Mesendoderm (in vitro differentiated cells): Measurements from ENCODE around the gene NTHL1.
A peak's percentile ranks its signal among the peaks of the same experiment; 100 is the strongest.

Experiments used
- DNase-seq: peaks from one replicate; pipeline ENCODE4 v3.0.0; 2013
- H2AK5ac ChIP-seq: 2 replicates; pipeline ENCODE4 v1.6.1; 2013; ENCODE audit warnings: low read length, inconsistent platforms
- H2BK120ac ChIP-seq: 2 replicates; pipeline ENCODE4 v1.6.1; 2013; ENCODE audit warnings: low read depth, mild to moderate bottlenecking, low read length, moderate library complexity, mixed read lengths
- H2BK15ac ChIP-seq: replicated peaks from 2 replicates; pipeline ENCODE4 v1.6.1; 2013; ENCODE audit warnings: low read depth, mild to moderate bottlenecking, moderate library complexity
- H2BK5ac ChIP-seq: 2 replicates; pipeline ENCODE4 v1.6.1; 2013; ENCODE audit warnings: low read length, inconsistent platforms
- H3K18ac ChIP-seq: 2 replicates; pipeline ENCODE4 v1.6.1; 2013; ENCODE audit warnings: mild to moderate bottlenecking, low read length, mixed read lengths
- H3K23ac ChIP-seq: one replicate; pipeline ENCODE4 v1.6.1; 2013; ENCODE audit warnings: low read length
- H3K27ac ChIP-seq: 2 replicates; pipeline ENCODE4 v1.5.1; 2013; ENCODE audit warnings: low read depth, mild to moderate bottlenecking, inconsistent platforms, low read length, moderate library complexity
- H3K27me3 ChIP-seq: 2 replicates; pipeline ENCODE4 v1.6.1; 2013; ENCODE audit warnings: low read length, control low read depth, mild to moderate bottlenecking, inconsistent platforms; ENCODE audit not compliant: insufficient read depth, poor library complexity
- H3K36me3 ChIP-seq: 2 replicates; pipeline ENCODE4 v1.6.1; 2013; ENCODE audit warnings: low read length, inconsistent platforms; ENCODE audit not compliant: control insufficient read depth, insufficient read depth
- H3K4ac ChIP-seq: one replicate; pipeline ENCODE4 v1.6.1; 2013; ENCODE audit warnings: low read depth, mild to moderate bottlenecking, low read length, moderate library complexity
- H3K4me1 ChIP-seq: 2 replicates; pipeline ENCODE4 v1.6.1; 2013; ENCODE audit warnings: low read depth, low read length, inconsistent platforms; ENCODE audit not compliant: control insufficient read depth
- H3K4me2 ChIP-seq: 2 replicates; pipeline ENCODE4 v1.6.1; 2013; ENCODE audit warnings: low read length
- H3K4me3 ChIP-seq: 2 replicates; pipeline ENCODE4 v1.5.1; 2013; ENCODE audit warnings: mild to moderate bottlenecking, low read length
- H3K56ac ChIP-seq: one replicate; pipeline ENCODE4 v1.6.1; 2013; ENCODE audit warnings: low read length
- H3K79me1 ChIP-seq: 2 replicates; pipeline ENCODE4 v1.6.1; 2013; ENCODE audit warnings: low read length, inconsistent platforms
- H3K79me2 ChIP-seq: 2 replicates; pipeline ENCODE4 v1.6.1; 2013; ENCODE audit warnings: mild to moderate bottlenecking, low read length; ENCODE audit not compliant: control insufficient read depth, insufficient read depth
- H3K9ac ChIP-seq: 2 replicates; pipeline ENCODE4 v1.6.1; 2013; ENCODE audit warnings: low read length, inconsistent platforms
- H4K5ac ChIP-seq: one replicate; pipeline ENCODE4 v1.6.1; 2013; ENCODE audit warnings: low read length
- H4K8ac ChIP-seq: one replicate; pipeline ENCODE4 v1.6.1; 2013; ENCODE audit warnings: low read depth, mild to moderate bottlenecking, control low read depth, low read length, moderate library complexity
- WGBS: extraction: QIAGEN DNeasy Blood & Tissue Kit; methylation state at CpG from one replicate; pipeline ENCODE4 v1.1.7; 2013; ENCODE audit warnings: low lambda C conversion rate, missing lambda C conversion rate; ENCODE audit not compliant: insufficient coverage; ENCODE audit errors: extremely low coverage; 5-methylcytosine and 5-hydroxymethylcytosine counted together

The NTHL1 gene

GRCh38 chr16:2009791-2010510 is 37.7 kb downstream of the NTHL1 start, which contains the start of gene ZNF598:
Gene ZNF598 (minus strand): TSS chr16:2009821.
- Histone ChIP-seq H2AK5ac (peak within 1 kb of the TSS; percentile 19), H3K9ac (peak within 1 kb of the TSS; percentile 100), H3K56ac (peak within 1 kb of the TSS; percentile 99), H2BK120ac (no peak within 1 kb of the TSS), H3K23ac (peak within 1 kb of the TSS; percentile 45), H3K4me1 (peaks cover 9% of the 10 kb centered on the region), H3K27me3 (no peaks in the 10 kb centered on the region), H4K8ac (no peak within 1 kb of the TSS), H3K79me1 (peaks cover 28% of the 10 kb centered on the region), H3K4ac (peak within 1 kb of the TSS; percentile 83), H3K18ac (peak within 1 kb of the TSS; percentile 64), H3K79me2 (peaks cover 39% of the 10 kb centered on the region), H3K4me2 (peak within 1 kb of the TSS; percentile 87), H3K4me3 (peak within 1 kb of the TSS; percentile 97), H2BK5ac (peak within 1 kb of the TSS; percentile 93), H2BK15ac (no peak within 1 kb of the TSS), H3K27ac (peak within 1 kb of the TSS; percentile 20), H3K36me3 (no peaks in the 10 kb centered on the region), H4K5ac (peak within 1 kb of the TSS; percentile 91)
- DNase-seq = peak; percentile 93
- WGBS = no CpG with 5 or more reads among the region's 52 CpGs

DNA sequence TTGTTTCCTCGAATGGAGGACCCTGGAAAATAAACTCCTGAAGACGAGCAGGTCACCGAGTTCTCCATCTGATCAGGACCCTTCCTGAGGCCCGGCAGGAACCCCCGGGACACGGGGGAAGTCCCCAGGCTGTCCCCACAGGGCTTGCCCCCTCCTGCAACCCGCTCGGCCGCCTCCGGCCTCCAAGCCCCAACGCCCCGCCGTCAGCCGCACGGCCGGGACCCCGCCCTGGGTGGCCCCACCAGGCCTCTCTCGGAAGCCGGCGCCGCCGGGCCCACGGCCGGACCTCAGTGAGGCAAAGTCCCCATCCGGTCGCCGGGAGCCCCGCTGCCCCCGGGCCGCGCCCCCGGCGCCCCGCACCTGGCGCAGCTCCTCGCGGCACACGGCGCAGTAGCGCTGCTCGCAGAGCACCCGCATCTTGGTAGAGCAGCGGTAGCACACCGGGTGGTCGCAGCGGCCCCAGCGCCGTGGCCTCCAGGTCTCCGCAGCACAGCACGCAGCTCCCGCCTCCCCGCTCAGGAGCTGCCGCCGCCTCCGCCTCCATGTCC is 38.4 kb downstream of the NTHL1 start:
- H2BK5ac ChIP-seq = no peak overlapping the region
- no peak overlapping the region for H3K23ac ChIP-seq
- no peak overlapping the region for H4K8ac ChIP-seq
- H3K79me1 ChIP-seq = peaks cover 30% of the 10 kb centered on the region
- peak overlapping the region; percentile 83 for H3K9ac ChIP-seq
- DNase-seq = no peak
- H3K56ac ChIP-seq = peak overlapping the region; percentile 96
- H2BK120ac ChIP-seq = no peak overlapping the region
- peak overlapping the region; percentile 64 for H3K18ac ChIP-seq
- H2BK15ac ChIP-seq = no peak overlapping the region
- peaks cover 39% of the 10 kb centered on the region for H3K79me2 ChIP-seq
- peak overlapping the region; percentile 45 for H3K4me2 ChIP-seq
- H2AK5ac ChIP-seq = no peak overlapping the region
- H3K4ac ChIP-seq = peak overlapping the region; percentile 72
- H3K36me3 ChIP-seq = no peaks in the 10 kb centered on the region
- no peak overlapping the region for H4K5ac ChIP-seq
- H3K27me3 ChIP-seq = no peaks in the 10 kb centered on the region
- H3K27ac ChIP-seq = peak overlapping the region; percentile 20
- peaks cover 10% of the 10 kb centered on the region for H3K4me1 ChIP-seq
- WGBS = no CpG with 5 or more reads among the region's 55 CpGs
- peak overlapping the region; percentile 90 for H3K4me3 ChIP-seq

DNA sequence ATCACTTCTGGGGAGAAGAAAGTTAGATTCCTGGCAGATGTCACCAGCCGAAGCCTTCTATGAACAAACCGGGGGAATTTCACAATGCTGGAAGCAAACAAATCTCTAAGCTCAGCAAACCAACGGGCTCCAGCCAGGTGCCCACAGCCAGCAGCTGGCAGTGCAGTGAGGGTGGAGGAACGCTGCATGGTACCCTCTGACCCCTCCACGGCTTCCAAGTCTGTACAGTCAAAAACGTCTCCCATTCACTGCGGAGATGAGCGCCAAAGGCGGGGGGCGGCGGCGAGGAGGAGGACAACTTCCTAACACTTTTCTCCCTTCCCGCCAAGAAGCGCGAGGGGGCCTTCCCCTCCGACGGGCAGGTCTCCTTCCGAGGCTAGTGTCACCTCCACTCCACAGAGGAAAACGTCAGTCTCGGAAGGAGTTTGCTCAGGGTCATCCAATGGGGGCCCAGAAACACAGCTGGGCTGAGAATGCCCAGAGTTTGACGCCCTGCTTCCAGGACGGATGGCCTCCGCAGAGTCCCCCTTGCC is 38.9 kb downstream of the NTHL1 start:
- H2BK120ac ChIP-seq = no peak overlapping the region
- H3K4me1 ChIP-seq = peaks cover 12% of the 10 kb centered on the region
- peak; percentile 40 for DNase-seq

DNA sequence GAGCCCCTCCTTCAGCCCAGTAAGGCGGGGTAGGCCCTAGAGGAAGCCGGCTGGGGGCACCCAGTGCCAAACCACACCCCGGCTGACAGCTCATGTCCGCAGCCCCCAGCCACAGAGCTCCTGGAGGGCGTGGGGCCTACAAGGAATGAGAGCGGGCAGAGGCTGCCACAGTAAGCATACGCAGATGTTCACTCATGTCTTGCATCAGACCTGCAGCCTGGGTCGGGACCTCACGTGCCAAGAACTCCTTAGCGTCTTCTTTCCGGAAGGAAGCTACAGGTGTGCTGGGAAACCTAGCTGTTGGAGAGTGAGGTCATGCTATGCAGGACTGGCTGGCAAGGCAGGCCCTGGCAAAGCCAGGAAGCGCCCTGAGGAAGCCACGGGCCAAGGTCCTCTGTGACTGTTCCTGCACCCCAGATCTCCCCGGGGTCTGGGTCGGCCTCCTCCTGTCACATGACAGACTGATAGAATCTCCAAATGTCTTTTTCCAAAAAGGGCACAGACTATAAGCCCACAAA is 39.6 kb downstream of the NTHL1 start:
- no peak overlapping the region for H2AK5ac ChIP-seq
- H3K79me1 ChIP-seq = peaks cover 34% of the 10 kb centered on the region
- no peak overlapping the region for H3K18ac ChIP-seq
- no peak overlapping the region for H3K4ac ChIP-seq
- no peaks in the 10 kb centered on the region for H3K27me3 ChIP-seq
- H4K8ac ChIP-seq = no peak overlapping the region
- H3K4me1 ChIP-seq = peaks cover 12% of the 10 kb centered on the region
- H3K79me2 ChIP-seq = peaks cover 43% of the 10 kb centered on the region
- no peak overlapping the region for H3K27ac ChIP-seq
- H2BK15ac ChIP-seq = no peak overlapping the region
- no peak overlapping the region for H2BK5ac ChIP-seq
- peak overlapping the region; percentile 96 for H3K56ac ChIP-seq
- no peak overlapping the region for H3K23ac ChIP-seq
- H2BK120ac ChIP-seq = no peak overlapping the region
- no peaks in the 10 kb centered on the region for H3K36me3 ChIP-seq
- DNase-seq = no peak
- H3K4me3 ChIP-seq = no peak overlapping the region
- H3K9ac ChIP-seq = peak overlapping the region; percentile 83
- WGBS = no CpG with 5 or more reads among the region's 15 CpGs
- no peak overlapping the region for H4K5ac ChIP-seq
- peak overlapping the region; percentile 45 for H3K4me2 ChIP-seq

More for the DNA sequence above, 38.9 kb downstream of the NTHL1 start:
- peaks cover 39% of the 10 kb centered on the region for H3K79me2 ChIP-seq
- WGBS = no CpG with 5 or more reads among the region's 23 CpGs
- no peak overlapping the region for H4K8ac ChIP-seq
- peak overlapping the region; percentile 96 for H3K56ac ChIP-seq
- H3K79me1 ChIP-seq = peaks cover 30% of the 10 kb centered on the region
- peak overlapping the region; percentile 83 for H3K9ac ChIP-seq
- no peak overlapping the region for H2BK5ac ChIP-seq
- H3K27me3 ChIP-seq = no peaks in the 10 kb centered on the region
- H3K18ac ChIP-seq = no peak overlapping the region
- H3K36me3 ChIP-seq = no peaks in the 10 kb centered on the region
- no peak overlapping the region for H2AK5ac ChIP-seq
- peak overlapping the region; percentile 45 for H3K4me2 ChIP-seq
- no peak overlapping the region for H4K5ac ChIP-seq
- H3K27ac ChIP-seq = no peak overlapping the region
- peak overlapping the region; percentile 72 for H3K4ac ChIP-seq
- no peak overlapping the region for H3K23ac ChIP-seq
- H2BK15ac ChIP-seq = no peak overlapping the region
- H3K4me3 ChIP-seq = peak overlapping the region; percentile 90

DNA sequence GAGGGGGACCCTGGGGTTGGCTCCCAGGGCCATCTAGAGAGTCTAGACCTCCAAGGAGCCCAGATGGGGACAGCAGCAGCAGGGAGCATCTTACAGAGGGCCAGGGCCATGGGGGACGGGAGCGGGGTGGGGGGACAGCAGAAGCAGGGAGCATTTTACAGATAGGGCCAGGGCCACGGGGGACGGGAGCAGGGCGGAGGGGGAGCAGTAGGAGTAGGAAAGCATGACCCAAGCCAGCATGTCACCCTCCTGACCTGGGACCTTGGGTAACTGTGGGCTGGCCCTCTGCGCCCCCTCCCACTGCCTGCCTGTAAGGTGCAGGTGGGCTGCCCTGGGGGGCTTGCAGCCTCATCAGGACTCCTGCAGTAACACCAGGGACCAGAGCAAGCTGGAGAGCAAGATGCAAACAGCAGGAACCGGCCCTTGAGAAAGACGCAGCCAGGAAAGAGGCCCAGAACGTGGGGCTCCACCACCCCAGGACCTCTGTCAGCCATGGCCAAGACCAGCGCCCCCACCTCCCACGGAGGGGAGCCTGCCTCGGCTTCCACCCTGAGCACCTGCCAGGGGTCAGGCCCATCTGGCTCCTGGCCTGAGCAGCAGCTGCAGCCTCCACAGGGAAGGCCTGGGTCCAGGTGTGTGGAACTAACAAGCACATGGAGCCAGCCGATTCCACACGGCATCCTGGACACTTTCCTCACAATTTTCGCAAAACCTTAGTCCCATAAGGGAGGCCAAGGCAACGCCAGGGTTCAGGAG is 40.4 kb downstream of the NTHL1 start:
- H3K79me2 ChIP-seq = peaks cover 43% of the 10 kb centered on the region

More for the DNA sequence above, 40.4 kb downstream of the NTHL1 start:
- H3K27ac ChIP-seq = no peak overlapping the region
- H2AK5ac ChIP-seq = no peak overlapping the region
- no peak overlapping the region for H4K5ac ChIP-seq
- no peak overlapping the region for H4K8ac ChIP-seq
- no peak overlapping the region for H3K4ac ChIP-seq
- no peak overlapping the region for H3K23ac ChIP-seq
- H3K27me3 ChIP-seq = no peaks in the 10 kb centered on the region
- peaks cover 12% of the 10 kb centered on the region for H3K4me1 ChIP-seq
- peak overlapping the region; percentile 16 for H3K9ac ChIP-seq
- no CpG with 5 or more reads among the region's 16 CpGs for WGBS
- H2BK15ac ChIP-seq = no peak overlapping the region
- H3K56ac ChIP-seq = no peak overlapping the region
- H2BK120ac ChIP-seq = no peak overlapping the region
- peaks cover 34% of the 10 kb centered on the region for H3K79me1 ChIP-seq
- peaks cover 4% of the 10 kb centered on the region for H3K36me3 ChIP-seq
- no peak overlapping the region for H2BK5ac ChIP-seq
- H3K4me2 ChIP-seq = no peak overlapping the region
- no peak overlapping the region for H3K4me3 ChIP-seq
- no peak overlapping the region for H3K18ac ChIP-seq
- no peak for DNase-seq
